Endothelial cell (in vitro differentiated cells): ENCODE data around the gene PANK1. TPM values are rescaled to one million over a fixed set of nuclear protein-coding genes. Genes with fewer than 3 reads are reported as not detected.

Experiments used
- DNase-seq: peaks from one replicate; pipeline ENCODE4 v3.0.0; 2021; ENCODE audit warnings: low spot score
- H3K27ac Mint-ChIP-seq: one replicate; pipeline ENCODE4 v1.8.0; 2021; ENCODE audit warnings: mixed read lengths, inconsistent platforms; ENCODE audit not compliant: unreplicated experiment
- H3K27me3 Mint-ChIP-seq: one replicate; pipeline ENCODE4 v1.8.0; 2021; ENCODE audit warnings: mild to moderate bottlenecking, moderate library complexity, mixed read lengths, inconsistent platforms; ENCODE audit not compliant: unreplicated experiment
- H3K36me3 Mint-ChIP-seq: one replicate; pipeline ENCODE4 v1.8.0; 2021; ENCODE audit warnings: mild to moderate bottlenecking, low read depth, mixed read lengths, inconsistent platforms; ENCODE audit not compliant: unreplicated experiment
- H3K4me1 Mint-ChIP-seq: one replicate; pipeline ENCODE4 v1.8.0; 2021; ENCODE audit warnings: mild to moderate bottlenecking, mixed read lengths, inconsistent platforms; ENCODE audit not compliant: unreplicated experiment
- H3K4me3 Mint-ChIP-seq: one replicate; pipeline ENCODE4 v1.8.0; 2021; ENCODE audit warnings: mild to moderate bottlenecking, mixed read lengths, inconsistent platforms; ENCODE audit not compliant: unreplicated experiment
- H3K9me3 Mint-ChIP-seq: one replicate; pipeline ENCODE4 v1.8.0; 2021; ENCODE audit warnings: mixed read lengths, inconsistent platforms; ENCODE audit not compliant: unreplicated experiment
- total RNA-seq: library from RNA; stranded (reverse); fragmentation: NEBNext Ultra II Directional; extraction: Animal tissue kit (Norgen Biotek cat#: 25700); gene quantifications from one replicate; pipeline ENCODE4 v1.2.1, GENCODE V29; 2021; ENCODE audit not compliant: unreplicated experiment
- TF ChIP-seq, protein P1 (sequence below): fragments of 200-600 bp; sonication (generic); IDR thresholded peaks from one replicate; pipeline ENCODE4 v1.5.0; 2021; ENCODE audit warnings: antibody characterized with exemption; ENCODE audit not compliant: unreplicated experiment

PANK1 gene
- total RNA-seq, 1 donor from 2014 or later, result 16.2 TPM

DNA sequence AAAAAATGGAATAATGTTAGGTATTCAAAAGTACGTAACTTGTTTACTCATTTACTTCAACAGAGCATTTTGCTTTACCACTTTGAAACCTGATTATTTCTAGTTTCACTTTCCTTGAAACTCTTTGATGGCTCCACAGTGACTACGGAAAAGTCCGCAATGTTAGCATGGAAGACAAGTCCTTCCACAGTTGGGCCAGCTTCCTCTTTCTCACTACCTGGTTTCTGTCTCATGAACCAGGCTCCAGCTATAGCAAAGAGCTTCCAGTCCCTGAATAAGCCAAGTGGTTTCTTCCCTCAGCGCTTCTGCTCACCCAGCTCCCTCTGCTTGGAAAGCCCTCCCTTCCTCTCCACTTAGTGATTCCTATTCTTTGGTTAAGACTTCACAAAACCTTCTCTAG lies 64.8 kb downstream of the PANK1 start:
- H3K4me1 Mint-ChIP-seq, result no peaks in the 10 kb centered on the region
- no peak overlapping the region for H3K4me3 Mint-ChIP-seq
- DNase-seq, result no peak
- H3K27ac Mint-ChIP-seq, result no peak overlapping the region
- TF ChIP-seq, protein P1, sequence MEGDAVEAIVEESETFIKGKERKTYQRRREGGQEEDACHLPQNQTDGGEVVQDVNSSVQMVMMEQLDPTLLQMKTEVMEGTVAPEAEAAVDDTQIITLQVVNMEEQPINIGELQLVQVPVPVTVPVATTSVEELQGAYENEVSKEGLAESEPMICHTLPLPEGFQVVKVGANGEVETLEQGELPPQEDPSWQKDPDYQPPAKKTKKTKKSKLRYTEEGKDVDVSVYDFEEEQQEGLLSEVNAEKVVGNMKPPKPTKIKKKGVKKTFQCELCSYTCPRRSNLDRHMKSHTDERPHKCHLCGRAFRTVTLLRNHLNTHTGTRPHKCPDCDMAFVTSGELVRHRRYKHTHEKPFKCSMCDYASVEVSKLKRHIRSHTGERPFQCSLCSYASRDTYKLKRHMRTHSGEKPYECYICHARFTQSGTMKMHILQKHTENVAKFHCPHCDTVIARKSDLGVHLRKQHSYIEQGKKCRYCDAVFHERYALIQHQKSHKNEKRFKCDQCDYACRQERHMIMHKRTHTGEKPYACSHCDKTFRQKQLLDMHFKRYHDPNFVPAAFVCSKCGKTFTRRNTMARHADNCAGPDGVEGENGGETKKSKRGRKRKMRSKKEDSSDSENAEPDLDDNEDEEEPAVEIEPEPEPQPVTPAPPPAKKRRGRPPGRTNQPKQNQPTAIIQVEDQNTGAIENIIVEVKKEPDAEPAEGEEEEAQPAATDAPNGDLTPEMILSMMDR, result no peak
- no peaks in the 10 kb centered on the region for H3K9me3 Mint-ChIP-seq
- H3K27me3 Mint-ChIP-seq, result no peaks in the 10 kb centered on the region
- no peaks in the 10 kb centered on the region for H3K36me3 Mint-ChIP-seq

DNA sequence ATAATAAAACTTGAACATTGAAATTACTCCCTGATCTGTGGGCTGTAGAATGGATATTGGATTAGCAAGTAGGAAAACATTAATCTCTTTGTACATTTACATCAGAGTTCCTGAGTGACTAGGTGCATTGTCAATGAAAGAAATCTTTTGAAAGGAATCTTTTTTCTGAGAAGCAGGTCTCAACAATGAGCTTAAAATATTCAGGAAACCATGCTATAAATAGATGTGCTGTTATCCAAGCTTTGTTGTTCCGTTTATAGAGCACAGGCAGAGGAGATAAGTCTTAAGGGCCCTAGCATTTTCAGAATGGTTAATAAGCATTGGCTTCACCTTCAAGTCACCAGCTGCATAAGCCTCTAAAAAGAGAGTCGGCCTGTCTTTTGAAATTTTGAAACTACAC lies 68.3 kb downstream of the PANK1 start:
- Mint-ChIP-seq H3K36me3 (no peaks in the 10 kb centered on the region), H3K9me3 (no peaks in the 10 kb centered on the region), H3K4me1 (no peaks in the 10 kb centered on the region), H3K27me3 (no peaks in the 10 kb centered on the region), H3K27ac (no peak overlapping the region), H3K4me3 (no peak overlapping the region)
- TF ChIP-seq, protein P1, result no peak
- DNase-seq, result no peak

DNA sequence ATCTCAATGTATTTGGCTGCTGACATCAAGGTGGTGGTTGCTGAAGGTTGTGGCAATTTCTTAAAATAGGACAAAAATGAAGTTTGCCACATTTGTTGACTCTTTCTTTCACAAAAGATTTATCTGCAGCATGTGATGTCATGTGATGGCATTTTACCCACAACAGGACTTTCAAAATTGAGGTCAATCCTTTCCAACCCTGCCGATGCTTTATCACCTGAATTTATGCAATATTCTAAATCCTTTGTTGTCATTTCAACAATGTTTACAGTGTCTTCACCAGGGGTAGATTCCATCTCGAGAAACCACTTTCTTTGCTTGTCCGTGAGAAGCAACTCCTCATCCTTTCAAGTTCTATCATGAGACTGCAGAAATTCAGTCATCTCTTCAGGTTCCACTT lies 69.0 kb downstream of the PANK1 start:
- Mint-ChIP-seq H3K27me3 (no peaks in the 10 kb centered on the region), H3K9me3 (no peaks in the 10 kb centered on the region), H3K36me3 (no peaks in the 10 kb centered on the region), H3K27ac (no peak overlapping the region), H3K4me3 (no peak overlapping the region), H3K4me1 (no peaks in the 10 kb centered on the region)
- no peak for DNase-seq
- TF ChIP-seq, protein P1, result no peak

DNA sequence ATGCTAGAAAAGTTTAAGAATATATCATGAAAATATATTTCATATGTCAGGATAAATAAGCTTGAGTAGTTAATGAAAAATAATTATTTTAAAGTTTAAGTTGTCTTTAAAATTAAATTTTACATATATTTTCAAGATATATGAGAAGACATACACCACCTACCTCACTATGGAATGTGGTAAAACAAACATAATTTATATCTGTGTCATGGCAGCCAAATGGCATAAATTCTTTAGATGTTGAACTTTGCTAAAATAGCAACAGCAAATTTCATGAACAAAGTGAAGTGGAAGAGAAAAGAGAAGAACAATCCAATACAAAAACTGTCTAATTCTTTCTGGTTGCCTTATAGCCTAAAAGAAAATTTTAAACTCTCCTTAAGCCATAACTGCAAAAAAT lies 70.0 kb downstream of the PANK1 start:
- DNase-seq, result no peak
- Mint-ChIP-seq H3K4me3 (no peak overlapping the region), H3K9me3 (no peaks in the 10 kb centered on the region), H3K4me1 (no peaks in the 10 kb centered on the region), H3K27ac (no peak overlapping the region), H3K36me3 (no peaks in the 10 kb centered on the region), H3K27me3 (no peaks in the 10 kb centered on the region)
- TF ChIP-seq, protein P1, result no peak

DNA sequence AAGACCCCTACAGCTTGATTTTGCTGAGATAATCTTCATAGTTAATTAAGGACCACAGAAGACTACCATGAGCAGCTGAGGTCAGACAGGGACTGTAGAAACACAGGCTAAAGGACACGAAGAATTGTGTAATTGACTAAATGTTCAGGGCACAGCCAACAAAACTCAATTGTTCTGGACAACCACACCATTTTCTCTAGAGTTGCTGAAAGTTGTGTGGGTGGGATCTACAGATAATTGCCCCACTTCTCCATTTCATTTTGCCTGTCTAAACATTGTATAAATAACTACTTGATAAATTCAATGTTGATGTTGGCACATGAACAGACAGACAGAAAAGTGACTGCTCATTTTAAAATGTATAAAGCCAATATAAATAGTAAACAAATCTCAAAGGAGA lies 70.7 kb downstream of the PANK1 start:
- DNase-seq, result no peak
- Mint-ChIP-seq H3K27ac (no peak overlapping the region), H3K27me3 (no peaks in the 10 kb centered on the region), H3K36me3 (no peaks in the 10 kb centered on the region), H3K4me3 (no peak overlapping the region), H3K9me3 (no peaks in the 10 kb centered on the region), H3K4me1 (no peaks in the 10 kb centered on the region)
- TF ChIP-seq, protein P1, result no peak
